H54 (cell line): Measurements from ENCODE around the gene ZCCHC4.
A peak's percentile ranks its signal among the peaks of the same experiment; 100 is the strongest.
"Not testable (repeated sequence)": the region's sequence is repeated elsewhere in the genome, so short reads cannot be mapped to it uniquely, and the experiment has no call there.

Experiments
- DNase-seq: peaks from one replicate; pipeline ENCODE4 v3.0.0; 2011; ENCODE audit warnings: low spot score, mixed read lengths; ENCODE audit not compliant: insufficient read length
- FAIRE-seq: peaks from 3 replicates; lab custom pipeline; 2011; peaks lifted over from hg19 to GRCh38; lab: Jason Lieb, UNC
- POLR2A ChIP-seq: IDR thresholded peaks from 2 replicates; pipeline ENCODE4 v1.6.1; 2011; ENCODE audit warnings: low read depth, mild to moderate bottlenecking, low read length

ZCCHC4 gene

GRCh38 chr4:25308306-25308705, 4.3 kb upstream of the ZCCHC4 start:
- no peak for DNase-seq
- TF ChIP-seq POLR2A, result no peak
- no peak for FAIRE-seq

- FAIRE-seq, result no peak
- no peak for DNase-seq
- TF ChIP-seq POLR2A, result no peak
These were observed 3.8 kb upstream of the ZCCHC4 start for GRCh38 chr4:25308761-25309160.

- no peak for DNase-seq
- no peak for TF ChIP-seq POLR2A
- FAIRE-seq, result no peak
These were observed 2.3 kb upstream of the ZCCHC4 start for GRCh38 chr4:25310066-25310802.

GRCh38 chr4:25310803-25311166, 1.8 kb upstream of the ZCCHC4 start:
- DNase-seq (no peak), FAIRE-seq (no peak)
- no peak for TF ChIP-seq POLR2A

GRCh38 chr4:25313201-25313895, 774 bp downstream of the ZCCHC4 start:
- DNase-seq (no peak), FAIRE-seq (no peak)
- TF ChIP-seq POLR2A, result no peak

- FAIRE-seq (no peak), DNase-seq (no peak)
- TF ChIP-seq POLR2A, result no peak
These were observed 7.8 kb downstream of the ZCCHC4 start for GRCh38 chr4:25320336-25320735.

GRCh38 chr4:25320773-25321172, 8.2 kb downstream of the ZCCHC4 start:
- DNase-seq, result no peak
- no peak for TF ChIP-seq POLR2A
- FAIRE-seq, result peak; percentile 62

GRCh38 chr4:25321703-25322102, 9.1 kb downstream of the ZCCHC4 start:
- no peak for TF ChIP-seq POLR2A
- FAIRE-seq (no peak), DNase-seq (no peak)

- FAIRE-seq, DNase-seq: not testable (repeated sequence)
These were observed 15.9 kb downstream of the ZCCHC4 start for GRCh38 chr4:25328463-25328862.

- FAIRE-seq (no peak), DNase-seq (no peak)
- no peak for TF ChIP-seq POLR2A
These were observed 17.8 kb downstream of the ZCCHC4 start for GRCh38 chr4:25330335-25330734.

- FAIRE-seq (no peak), DNase-seq (no peak)
- TF ChIP-seq POLR2A, result no peak
These were observed 18.6 kb downstream of the ZCCHC4 start for GRCh38 chr4:25330905-25331808.

GRCh38 chr4:25343671-25344070, 31.1 kb downstream of the ZCCHC4 start:
- no peak for TF ChIP-seq POLR2A
- FAIRE-seq, result no peak

GRCh38 chr4:25345744-25346143, 33.2 kb downstream of the ZCCHC4 start:
- TF ChIP-seq POLR2A, result no peak
- DNase-seq, result no peak
- FAIRE-seq, result no peak

More at GRCh38 chr4:25343671-25344070, 31.1 kb downstream of the ZCCHC4 start:
- no peak for DNase-seq

- no peak for DNase-seq
- TF ChIP-seq POLR2A, result no peak
- no peak for FAIRE-seq
These were observed 34.3 kb downstream of the ZCCHC4 start for GRCh38 chr4:25346913-25347312.
